CD4-positive, alpha-beta T cell treated with Interleukin-6 for 4 hours (primary cell): Measurements from ENCODE around the gene FBXL15.
A peak's percentile ranks its signal among the peaks of the same experiment; 100 is the strongest.

Experiments used
- DNase-seq: peaks from one replicate; pipeline ENCODE4 v3.0.0-alpha.2; 2020; ENCODE audit warnings: mixed read lengths

Gene FBXL15

DNA sequence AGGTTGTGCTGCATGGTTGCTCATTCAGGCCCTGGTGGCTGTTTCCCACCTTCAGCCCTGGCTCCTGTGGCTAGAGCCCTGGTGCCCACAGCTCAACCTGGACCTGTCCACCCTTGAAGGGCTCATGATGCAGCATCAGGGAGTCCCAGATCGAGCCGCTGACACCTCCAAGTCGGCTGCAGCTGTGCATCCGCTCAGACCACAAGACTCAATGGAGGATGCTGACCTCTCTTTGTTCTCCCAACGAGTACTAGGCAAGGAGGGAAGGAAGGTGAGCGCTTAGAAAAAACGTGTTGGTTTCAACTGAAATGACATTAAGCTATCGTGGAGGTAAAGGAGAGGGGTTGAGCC is 40.2 kb downstream of the FBXL15 start:
- no peak for DNase-seq

DNA sequence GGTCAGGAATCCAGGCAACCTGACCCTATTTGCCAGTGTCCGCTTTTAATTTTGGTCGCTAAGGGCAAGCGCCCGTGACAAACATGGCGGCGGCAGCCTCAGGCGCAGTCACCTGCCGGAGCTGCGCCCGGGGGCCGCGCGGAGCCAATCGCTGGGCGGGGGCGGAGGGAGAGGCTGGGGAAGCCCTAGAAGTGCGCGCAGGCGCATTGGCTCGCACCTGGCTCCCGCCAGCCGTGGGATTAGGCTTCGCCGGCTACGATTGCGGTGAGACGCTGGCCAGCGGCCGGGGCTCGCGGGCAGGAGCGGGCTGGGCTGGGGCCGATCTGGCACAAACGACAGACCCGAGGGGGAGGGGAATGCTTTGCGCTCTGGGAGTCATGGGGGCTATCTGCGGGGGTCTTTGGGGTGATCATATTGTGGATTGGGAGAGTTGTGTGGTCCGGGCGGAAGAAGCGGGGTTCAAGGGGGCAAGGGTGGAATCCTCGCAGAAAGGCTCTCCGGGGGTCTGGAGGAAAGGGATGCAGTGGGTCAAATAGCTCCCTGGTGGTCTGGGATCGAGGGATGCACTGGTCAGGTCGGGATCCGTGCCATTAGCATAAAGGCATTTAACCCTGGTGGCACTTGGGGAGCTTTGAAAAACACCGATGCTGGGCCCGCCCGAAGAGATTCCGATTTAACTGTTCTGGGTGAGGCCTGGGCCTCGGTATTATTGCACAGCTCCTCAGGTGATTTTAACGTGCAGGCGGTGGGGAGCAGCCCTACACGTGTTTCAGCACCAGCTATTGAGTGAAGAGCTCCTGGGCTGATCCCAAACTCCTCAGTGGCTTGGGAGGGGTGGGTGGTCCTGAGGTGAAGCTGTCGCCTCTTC is 40.8 kb downstream of the FBXL15 start:
- peak; percentile 96 for DNase-seq

DNA sequence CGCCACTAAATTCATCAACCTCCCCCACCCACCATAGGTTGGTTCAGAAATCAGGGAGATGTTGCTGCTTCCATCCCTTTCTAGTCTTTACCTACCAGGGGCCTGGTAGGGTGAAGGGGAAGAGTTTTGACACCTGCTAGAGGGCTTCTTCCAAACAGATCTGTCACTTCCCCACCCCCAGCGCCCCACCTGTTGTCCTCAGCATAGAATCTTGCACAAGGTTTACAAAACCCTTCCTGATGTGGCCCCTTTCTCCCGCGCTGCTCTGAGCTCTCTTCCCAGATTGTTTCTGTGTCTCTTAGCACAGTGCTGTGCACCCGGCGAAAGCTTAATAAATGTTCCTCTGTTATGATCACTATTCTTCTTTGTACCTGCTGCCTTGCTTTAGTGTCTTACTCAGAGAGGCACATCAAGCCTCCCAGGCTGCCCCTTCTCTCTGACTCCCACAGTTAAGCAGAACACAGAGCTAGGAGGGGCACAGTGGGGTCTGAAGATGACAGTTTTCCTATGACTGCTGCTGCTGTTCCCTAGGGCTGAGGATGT is 41.9 kb downstream of the FBXL15 start:
- no peak for DNase-seq

DNA sequence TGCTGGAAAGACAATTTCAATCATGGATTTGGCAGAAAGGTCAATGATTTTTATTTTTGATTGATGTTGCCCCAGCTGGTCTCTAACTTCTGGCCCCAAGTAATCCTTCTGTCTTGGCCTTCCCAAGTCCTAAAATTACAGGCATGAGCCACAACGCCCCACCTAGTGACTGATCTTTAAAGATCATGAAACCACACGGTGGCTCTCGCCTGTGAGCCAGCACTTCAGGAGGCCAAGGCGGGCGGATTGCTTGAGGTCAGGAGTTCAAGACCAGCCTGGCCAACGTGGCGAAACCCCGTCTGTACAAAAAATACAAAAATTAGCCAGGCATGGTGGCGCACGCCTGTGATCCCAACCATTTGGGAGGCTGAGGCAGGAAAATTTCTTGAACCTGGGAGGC is 43.3 kb downstream of the FBXL15 start:
- DNase-seq: no peak

DNA sequence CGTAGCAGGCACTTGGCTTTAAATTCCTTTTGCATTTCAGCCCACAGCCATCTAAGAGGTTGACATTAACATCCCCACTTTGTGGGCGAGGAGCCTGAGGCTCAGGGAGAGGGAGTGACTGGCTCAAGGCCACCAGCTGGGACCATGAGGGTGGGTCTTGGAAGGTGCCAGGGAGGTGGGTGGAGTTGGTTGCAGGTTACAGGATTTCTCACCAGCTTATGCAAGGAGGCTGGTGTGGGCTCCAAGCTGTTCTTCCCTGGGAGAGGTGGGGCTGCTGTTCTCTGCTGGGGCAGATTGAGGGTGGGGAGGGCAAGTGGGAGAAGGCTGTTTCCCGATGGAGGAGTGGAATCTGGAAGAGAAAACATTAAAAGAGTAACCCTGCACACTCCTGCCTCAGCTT is 44.8 kb downstream of the FBXL15 start:
- DNase-seq: no peak

DNA sequence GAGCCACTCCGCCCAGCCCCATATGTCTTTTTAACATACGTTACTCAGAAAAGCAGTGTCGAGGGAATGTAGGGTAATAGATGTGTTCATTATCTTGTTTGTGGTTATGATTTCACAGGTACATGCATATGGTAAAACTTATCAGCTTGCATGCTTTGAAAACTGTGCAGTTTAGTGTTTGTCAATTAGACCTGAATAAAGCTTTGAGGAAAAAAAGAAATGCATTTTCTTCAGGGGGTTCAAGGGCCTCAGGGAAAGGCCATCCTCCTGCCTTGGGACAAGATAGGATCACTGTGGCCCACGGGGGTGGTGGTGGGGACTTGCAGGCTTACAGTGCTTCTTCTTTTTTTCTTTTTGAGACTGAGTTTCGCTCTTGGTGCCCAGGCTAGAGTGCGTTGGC is 46.7 kb downstream of the FBXL15 start:
- no peak for DNase-seq

DNA sequence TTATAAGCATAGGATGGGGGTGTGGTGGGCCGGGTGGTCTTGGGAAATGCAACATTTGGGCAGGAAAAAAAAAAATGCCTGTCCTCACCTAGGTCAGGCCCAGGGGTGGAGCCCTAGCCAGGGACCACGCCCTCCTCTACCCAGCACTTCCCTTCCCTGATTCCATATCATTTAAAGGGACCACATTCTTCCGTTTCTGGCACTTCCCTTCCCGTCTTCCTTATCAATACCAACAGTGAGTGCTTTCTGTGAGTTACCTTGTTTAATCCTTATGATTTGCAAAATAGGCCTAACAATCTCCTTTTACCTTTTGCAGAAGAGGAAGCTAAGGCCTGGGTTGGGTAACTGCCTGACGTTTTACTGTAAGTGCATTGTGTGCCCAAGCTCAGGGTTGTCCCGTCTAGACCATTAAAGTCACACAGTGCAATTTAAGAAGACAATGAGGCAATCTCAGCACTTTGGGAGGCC is 47.4 kb downstream of the FBXL15 start:
- no peak for DNase-seq

DNA sequence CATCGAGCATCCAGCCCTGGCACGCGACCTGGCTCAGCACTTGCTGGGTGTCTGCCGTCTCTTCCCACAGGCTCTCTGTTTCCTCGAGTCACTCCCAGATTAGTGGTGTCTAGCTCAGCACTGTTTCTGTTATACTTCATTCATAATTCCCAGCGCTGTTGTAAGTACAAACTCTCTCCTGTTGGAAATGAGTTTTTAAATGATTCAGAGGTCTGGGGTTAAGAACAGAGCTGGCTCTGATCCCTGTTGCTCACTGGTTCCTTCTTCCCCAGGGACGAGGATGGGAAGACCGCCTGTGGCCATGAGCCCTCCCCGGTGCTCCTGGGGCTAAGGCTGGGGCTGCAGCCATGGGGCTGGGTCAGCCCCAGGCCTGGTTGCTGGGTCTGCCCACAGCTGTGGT is 48.0 kb downstream of the FBXL15 start:
- no peak for DNase-seq

DNA sequence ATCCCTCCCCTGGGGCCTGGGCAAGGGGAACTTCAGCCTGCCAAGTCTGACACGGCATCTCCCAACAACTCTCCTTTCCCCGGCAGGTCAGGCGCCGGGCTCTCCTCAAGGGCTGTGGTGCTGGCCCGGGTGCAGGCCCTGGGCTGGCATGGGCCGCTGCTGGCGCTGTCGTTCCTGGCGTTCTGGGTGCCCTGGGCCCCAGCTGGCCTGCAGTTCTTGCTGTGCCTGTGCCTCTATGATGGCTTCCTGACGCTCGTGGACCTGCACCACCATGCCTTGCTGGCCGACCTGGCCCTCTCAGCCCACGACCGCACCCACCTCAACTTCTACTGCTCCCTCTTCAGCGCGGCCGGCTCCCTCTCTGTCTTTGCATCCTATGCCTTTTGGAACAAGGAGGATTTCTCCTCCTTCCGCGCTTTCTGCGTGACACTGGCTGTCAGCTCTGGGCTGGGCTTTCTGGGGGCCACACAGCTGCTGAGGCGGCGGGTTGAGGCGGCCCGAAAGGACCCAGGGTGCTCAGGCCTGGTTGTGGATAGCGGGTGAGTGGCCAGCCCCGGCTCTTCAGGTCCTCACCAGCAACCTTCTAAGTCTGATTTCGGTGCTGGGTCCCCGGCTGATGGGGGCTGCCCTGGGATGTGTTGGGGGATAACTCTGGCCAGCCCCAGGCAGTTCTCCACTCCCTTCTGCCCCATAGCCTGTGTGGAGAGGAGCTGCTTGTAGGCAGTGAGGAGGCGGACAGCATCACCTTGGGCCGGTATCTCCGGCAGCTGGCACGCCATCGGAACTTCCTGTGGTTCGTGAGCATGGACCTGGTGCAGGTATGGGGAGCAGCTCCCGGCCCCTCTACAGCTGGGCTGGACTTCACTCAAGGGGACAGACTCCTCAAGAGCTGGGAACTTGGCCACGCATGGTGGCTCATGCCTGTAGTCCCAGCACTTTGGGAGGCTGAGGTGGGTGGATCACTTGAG is 50.2 kb downstream of the FBXL15 start:
- no peak for DNase-seq
